SKM-1 (cell line): ENCODE data around the gene SETBP1.

Experiments used
- DNase-seq: peaks from one replicate; lab custom pipeline; 2025; ENCODE audit not compliant: unreplicated experiment; lab: John Stamatoyannopoulos, UW

The SETBP1 gene

DNA sequence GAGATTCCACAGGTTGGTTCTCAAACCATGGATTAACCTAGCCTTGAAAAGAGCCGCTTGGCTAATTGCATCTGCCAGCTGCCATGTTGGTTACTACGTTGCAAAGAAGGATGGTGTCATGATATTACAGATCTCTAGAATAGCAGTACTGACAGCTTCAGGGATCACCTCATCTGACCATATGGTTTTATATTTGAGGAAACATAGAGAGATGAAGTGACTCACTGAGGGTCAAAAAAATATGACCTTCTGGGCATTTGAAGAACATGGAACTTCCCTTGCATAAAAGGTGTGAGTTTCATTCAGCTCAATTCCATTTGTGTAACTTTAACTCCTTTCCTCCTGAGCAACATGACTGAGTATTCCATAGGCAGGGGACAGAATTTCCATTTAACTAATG is 242.3 kb downstream of the SETBP1 start:
- DNase-seq: no peak

DNA sequence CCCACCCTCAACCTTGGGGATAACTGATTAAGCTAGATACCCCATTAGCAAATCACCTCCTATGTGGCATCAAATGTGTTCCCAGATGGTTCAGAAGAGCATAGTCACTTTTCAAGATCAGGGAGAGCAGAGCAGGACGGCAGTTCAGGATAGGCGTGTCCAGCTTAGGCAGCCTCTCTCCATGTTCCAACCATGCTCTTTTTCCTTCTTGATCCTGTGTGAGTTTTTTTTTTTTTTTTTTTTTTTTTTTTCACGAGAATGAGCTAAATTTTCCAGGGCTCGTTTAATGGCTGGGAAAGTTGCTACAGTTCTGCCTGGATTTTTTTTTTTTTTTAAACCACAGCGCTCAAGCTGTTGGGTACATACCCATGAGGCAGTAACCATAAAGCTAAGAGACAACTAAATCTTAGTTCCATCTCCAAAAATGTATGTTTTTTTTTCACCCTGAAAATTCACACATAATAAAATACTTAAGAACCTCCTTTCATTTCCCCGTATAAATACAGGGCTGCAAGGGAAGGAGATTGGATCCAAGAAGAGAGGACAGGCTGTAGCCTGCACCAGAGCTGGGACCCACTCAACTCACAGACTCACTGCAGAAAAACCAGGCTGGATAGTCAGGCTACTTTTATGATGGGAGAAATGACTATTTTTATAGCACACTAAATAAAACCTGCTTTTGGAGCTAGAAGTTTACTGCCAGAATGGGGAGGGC is 244.3 kb downstream of the SETBP1 start:
- DNase-seq: no peak

DNA sequence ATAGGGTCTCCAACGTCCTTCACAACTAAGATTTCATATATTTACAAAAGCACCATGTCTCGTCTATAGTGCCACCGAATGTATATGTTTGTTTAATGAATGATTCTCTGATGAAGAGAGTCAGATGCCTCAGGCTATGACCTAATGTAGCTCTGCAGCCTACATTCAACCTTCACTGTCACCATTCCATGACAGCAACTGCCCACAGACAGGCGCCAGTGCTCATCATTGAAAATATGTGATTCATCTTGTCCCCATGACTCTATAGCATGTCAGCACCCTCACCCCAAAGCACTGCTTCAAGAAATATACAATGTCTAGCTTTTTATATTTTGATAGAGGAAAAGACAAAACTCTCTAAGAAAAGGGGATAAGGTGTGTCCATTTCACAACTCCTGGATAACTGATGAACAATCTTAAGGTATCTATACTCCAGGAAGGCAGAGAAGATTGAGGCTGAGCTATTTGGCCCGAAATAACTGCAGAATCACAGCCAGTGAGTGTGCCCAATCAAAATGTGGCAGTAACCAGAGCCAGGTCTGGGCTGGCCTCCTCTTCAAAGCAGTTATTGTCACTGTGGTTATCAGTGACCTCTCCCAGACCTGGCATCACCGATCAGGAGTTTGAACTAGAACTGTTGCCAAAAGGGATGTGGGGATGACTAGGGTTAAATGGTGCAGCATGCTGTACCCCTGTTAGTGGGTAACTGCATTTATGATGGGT is 246.6 kb downstream of the SETBP1 start:
- no peak for DNase-seq

DNA sequence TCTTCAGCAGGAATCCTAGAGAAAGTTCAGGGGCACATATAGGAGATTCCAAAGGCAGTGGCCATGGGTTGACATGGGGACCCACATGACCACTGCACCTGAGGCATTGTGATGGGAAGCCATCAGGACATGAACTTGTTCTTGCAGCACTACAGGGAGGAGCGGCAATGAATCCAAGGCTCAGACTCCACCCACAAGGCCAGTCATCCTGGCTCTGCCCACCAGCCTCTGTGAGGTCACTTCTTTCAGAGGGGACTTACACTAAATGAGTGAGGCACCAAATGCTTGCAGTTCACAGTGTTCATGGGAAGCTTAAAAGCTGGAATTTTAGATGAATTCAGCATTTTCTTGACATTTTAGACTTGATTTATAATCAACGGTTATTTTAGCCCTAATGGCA is 254.2 kb downstream of the SETBP1 start:
- no peak for DNase-seq

DNA sequence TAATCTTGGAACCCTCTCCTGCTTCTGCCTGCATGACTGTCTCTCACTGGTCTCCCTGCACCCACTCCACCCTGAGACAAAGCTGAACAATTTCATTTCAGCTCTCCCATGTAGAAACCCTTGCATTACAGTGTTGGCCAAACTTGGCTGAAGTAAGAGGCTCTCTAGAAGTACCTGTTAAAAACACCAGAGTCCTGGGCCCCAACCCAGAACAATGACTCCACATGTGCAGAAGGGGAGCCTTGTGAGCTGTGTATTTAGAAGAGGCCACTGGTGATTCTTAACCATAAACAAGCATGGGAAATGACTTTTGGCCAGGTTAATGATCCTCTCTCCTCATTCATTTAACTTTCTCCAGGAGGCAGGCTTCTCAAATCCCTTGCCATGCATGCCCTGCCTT is 254.8 kb downstream of the SETBP1 start:
- no peak for DNase-seq

- DNase-seq: no peak
Measured at GRCh38 chr18:44936485-44936884, 255.8 kb downstream of the SETBP1 start.

DNA sequence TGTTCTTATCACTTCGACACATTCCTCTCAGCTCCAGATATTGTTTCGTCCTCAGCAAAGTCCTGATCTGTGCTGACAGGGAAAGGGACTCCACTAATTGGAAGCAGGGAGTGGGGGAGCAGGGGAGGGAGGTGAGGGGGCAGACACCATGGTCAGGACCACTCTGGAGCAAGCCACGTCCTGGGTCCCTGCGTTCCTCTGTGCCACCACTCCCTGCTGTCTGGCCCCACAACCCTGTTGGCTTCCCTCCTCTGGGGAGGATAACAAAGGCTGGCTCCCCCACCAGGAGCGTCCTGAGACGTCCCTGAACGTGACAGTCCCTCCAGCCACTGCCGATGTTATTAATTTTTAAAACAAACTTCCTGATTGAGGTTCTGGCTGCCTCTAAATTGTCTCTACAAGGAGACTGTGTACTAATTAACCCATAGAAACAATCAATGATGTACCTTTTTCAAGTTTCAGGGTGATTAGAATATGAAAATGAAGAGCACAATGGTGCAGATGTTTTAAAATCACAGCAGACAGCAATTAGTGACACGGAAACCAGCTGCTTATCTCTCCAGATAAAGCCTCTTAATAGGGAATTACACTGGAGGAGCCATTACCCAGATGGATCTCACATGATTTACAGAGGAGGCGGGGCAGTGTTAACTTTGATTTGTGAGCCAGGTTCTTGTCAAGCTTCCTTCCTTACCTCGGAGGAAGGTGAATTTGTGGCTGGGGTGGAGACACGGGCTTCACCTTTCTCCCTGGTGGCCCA is 257.5 kb downstream of the SETBP1 start:
- no peak for DNase-seq

DNA sequence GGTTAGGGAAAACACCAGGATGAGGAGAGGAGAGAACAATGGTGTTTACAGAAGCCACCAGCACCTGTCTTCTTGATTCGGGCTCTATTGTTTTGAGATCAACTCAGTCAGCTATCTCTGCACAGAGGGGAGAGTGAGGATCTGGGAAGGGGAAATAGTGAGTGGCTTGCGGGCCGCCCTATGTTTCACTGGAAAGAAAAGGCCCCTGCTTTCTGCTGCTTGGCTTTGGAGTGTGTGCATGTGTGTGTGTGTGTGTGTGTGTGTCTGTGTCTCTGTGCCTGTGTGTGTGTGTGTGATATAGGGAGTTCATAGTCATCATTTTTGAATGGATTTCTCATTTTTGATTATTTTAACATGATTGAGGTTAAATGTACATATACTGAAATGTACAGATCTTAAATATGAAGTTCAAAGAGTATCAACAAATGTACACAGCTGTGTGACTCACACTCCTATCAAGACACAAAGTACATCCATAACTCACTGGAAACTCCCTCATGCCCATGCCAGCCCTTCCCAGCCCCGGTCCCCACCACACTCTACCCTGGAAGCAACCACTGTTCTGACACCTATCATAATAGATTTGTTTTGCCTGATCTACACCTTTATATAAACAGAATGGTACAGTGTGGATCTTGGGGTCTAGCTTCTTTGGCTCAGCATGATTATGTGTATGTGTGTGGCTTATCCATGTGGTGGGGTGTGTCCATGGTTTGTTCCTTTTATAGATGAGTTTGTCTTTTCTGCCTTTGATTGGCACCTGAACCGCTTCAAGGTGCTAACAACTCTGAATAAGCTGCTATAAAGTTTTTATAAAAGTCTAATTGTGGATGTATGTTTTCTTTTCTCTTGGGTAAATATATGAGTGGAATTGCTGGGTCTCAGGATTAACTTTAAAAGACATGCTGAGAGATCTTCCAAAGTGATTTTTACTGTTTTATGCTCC is 258.3 kb downstream of the SETBP1 start:
- DNase-seq: no peak

- DNase-seq: no peak
Measured at GRCh38 chr18:44941516-44941915, 260.8 kb downstream of the SETBP1 start.

GRCh38 chr18:44942073-44942472 is 261.4 kb downstream of the SETBP1 start:
- no peak for DNase-seq

DNA sequence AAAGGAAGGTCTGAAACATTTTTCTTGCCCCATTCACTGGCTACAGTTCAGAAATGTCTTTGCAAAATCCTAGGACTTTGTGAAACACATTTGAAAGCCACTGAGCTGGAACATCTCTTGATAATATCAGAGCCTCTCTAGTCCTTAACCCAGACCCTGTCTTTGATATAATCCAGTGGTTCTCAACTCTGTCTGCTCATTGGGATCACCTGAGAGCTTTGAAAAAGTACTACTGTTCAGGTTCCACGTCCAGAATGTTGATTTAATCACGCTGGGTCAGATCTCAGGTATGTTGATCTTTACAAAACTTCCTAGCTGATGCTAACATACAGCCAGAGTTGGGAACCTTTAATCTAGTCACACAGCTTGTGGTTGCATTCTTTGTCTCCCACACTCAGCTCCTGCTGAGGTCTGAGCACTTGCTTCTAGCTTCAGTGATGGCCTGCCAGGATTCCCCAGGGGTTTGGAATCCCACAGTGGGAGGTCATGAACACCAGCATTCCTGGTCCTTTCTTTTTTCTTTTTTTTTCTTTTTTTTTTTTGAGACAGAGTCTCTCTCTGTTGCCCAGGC is 262.7 kb downstream of the SETBP1 start:
- no peak for DNase-seq

DNA sequence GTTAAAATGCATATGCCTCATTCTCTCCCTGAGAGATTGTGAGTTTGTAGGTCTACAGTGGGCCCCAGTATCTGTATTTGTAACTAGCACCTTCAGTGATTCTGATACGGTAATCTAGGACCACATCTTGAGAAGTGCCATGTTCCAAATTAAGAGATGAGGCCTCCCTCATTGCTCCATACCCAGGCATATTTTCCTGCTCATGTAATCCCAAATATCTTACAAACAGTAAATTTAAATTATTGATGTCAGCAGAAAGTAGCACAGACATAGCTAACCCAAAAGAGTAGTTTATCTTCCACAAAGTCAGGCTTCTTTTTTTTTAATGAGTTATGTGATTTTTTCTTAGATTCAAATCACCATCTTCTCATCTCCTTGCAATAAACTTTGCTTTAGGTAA is 263.8 kb downstream of the SETBP1 start:
- DNase-seq: no peak

- no peak for DNase-seq
Measured at GRCh38 chr18:44945888-44946401, 265.3 kb downstream of the SETBP1 start.

GRCh38 chr18:44946529-44947113 is 265.9 kb downstream of the SETBP1 start:
- no peak for DNase-seq

GRCh38 chr18:44949967-44950366 is 269.3 kb downstream of the SETBP1 start:
- DNase-seq: no peak

GRCh38 chr18:44950685-44951195 is 270.1 kb downstream of the SETBP1 start:
- no peak for DNase-seq

GRCh38 chr18:44951748-44952147 is 271.1 kb downstream of the SETBP1 start:
- DNase-seq: no peak

GRCh38 chr18:44954257-44954656 is 273.6 kb downstream of the SETBP1 start:
- DNase-seq: no peak

- DNase-seq: no peak
Measured at GRCh38 chr18:44955825-44956224, 275.1 kb downstream of the SETBP1 start.

GRCh38 chr18:44957025-44957424 is 276.3 kb downstream of the SETBP1 start:
- no peak for DNase-seq
